Measurements from ENCODE around the gene NKD2. TPM values are rescaled to one million over a fixed set of nuclear protein-coding genes. Genes with fewer than 3 reads are reported as not detected.

The NKD2 gene
- total RNA-seq, 1 experiment from 2014 or later = 12.3 TPM

DNA sequence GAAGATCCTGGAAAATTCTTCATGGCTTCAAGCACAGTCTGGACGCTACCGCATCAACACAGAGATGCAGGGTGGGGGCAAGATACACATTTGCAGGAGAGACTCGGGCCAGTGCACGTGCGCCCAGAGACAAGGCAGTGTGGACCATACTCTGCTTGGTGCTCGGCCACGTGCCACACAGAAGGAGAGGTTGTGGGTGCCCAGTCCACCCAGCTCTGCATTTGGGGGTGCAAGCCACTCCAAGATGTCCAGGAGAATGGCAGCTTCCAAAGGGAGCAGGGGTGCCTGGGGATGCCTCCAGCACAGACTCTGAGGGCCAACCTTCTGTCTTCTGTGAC, 4.3 kb downstream of the NKD2 start:
- H3K9me3 ChIP-seq (ENCODE audit: control insufficient read depth, insufficient read depth, low read depth, low read length) = no peaks in the 10 kb centered on the region
- in situ Hi-C loops (cut with HindIII; ENCODE audit: low pct_unique_long_range_greater_than_20kb, low sequenced_read_pairs) (no loop called here), intact Hi-C loops (cut with micrococcal nuclease; ENCODE audit: unreplicated experiment) (loop anchor here (5.0 kb wide), 1 partner anchor 91 kb away; no protein-coding TSS in a partner anchor)
- BruUV-seq (replicated peaks) = no TSS peak
- POLR2A ChIA-PET = no interaction called here
- H3K27me3 ChIP-seq (ENCODE audit: control insufficient read depth, insufficient read depth, low read length) = no peaks in the 10 kb centered on the region
- CTCF ChIA-PET = no interaction called here
- no peak overlapping the region for H3K27ac ChIP-seq (ENCODE audit: low read length)
- H3K4me1 ChIP-seq (ENCODE audit: control insufficient read depth, insufficient read depth, low read length) = peaks cover 17% of the 10 kb centered on the region
- DNase-seq (ENCODE audit: low read depth, low spot score) (no peak), ATAC-seq (no peak)
- TF ChIP-seq, protein P1, sequence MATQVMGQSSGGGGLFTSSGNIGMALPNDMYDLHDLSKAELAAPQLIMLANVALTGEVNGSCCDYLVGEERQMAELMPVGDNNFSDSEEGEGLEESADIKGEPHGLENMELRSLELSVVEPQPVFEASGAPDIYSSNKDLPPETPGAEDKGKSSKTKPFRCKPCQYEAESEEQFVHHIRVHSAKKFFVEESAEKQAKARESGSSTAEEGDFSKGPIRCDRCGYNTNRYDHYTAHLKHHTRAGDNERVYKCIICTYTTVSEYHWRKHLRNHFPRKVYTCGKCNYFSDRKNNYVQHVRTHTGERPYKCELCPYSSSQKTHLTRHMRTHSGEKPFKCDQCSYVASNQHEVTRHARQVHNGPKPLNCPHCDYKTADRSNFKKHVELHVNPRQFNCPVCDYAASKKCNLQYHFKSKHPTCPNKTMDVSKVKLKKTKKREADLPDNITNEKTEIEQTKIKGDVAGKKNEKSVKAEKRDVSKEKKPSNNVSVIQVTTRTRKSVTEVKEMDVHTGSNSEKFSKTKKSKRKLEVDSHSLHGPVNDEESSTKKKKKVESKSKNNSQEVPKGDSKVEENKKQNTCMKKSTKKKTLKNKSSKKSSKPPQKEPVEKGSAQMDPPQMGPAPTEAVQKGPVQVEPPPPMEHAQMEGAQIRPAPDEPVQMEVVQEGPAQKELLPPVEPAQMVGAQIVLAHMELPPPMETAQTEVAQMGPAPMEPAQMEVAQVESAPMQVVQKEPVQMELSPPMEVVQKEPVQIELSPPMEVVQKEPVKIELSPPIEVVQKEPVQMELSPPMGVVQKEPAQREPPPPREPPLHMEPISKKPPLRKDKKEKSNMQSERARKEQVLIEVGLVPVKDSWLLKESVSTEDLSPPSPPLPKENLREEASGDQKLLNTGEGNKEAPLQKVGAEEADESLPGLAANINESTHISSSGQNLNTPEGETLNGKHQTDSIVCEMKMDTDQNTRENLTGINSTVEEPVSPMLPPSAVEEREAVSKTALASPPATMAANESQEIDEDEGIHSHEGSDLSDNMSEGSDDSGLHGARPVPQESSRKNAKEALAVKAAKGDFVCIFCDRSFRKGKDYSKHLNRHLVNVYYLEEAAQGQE (IDR thresholded peaks at IDR 0.05; ENCODE audit: insufficient read depth in 1 of 2, low read depth in 2 of 2, low read length in 1 of 2) = no peak
- TF ChIP-seq SIN3A (IDR thresholded peaks at IDR 0.05; ENCODE audit: borderline replicate concordance, insufficient read depth, low read depth, low read length) (no peak), POLR2AphosphoS5 (IDR thresholded peaks at IDR 0.05; ENCODE audit: low read depth, low read length) (no peak), TCF7L2 (IDR thresholded peaks at IDR 0.05; ENCODE audit: low read depth, low read length) (no peak)
- TF ChIP-seq, protein P2, sequence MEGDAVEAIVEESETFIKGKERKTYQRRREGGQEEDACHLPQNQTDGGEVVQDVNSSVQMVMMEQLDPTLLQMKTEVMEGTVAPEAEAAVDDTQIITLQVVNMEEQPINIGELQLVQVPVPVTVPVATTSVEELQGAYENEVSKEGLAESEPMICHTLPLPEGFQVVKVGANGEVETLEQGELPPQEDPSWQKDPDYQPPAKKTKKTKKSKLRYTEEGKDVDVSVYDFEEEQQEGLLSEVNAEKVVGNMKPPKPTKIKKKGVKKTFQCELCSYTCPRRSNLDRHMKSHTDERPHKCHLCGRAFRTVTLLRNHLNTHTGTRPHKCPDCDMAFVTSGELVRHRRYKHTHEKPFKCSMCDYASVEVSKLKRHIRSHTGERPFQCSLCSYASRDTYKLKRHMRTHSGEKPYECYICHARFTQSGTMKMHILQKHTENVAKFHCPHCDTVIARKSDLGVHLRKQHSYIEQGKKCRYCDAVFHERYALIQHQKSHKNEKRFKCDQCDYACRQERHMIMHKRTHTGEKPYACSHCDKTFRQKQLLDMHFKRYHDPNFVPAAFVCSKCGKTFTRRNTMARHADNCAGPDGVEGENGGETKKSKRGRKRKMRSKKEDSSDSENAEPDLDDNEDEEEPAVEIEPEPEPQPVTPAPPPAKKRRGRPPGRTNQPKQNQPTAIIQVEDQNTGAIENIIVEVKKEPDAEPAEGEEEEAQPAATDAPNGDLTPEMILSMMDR (IDR thresholded peaks at IDR 0.05) = no peak
- H3K4me3 ChIP-seq (ENCODE audit: low read depth in 2 of 2, low read length in 2 of 2) = no peak overlapping the region
- H3K36me3 ChIP-seq (ENCODE audit: control insufficient read depth, insufficient read depth, low read length) = no peaks in the 10 kb centered on the region

DNA sequence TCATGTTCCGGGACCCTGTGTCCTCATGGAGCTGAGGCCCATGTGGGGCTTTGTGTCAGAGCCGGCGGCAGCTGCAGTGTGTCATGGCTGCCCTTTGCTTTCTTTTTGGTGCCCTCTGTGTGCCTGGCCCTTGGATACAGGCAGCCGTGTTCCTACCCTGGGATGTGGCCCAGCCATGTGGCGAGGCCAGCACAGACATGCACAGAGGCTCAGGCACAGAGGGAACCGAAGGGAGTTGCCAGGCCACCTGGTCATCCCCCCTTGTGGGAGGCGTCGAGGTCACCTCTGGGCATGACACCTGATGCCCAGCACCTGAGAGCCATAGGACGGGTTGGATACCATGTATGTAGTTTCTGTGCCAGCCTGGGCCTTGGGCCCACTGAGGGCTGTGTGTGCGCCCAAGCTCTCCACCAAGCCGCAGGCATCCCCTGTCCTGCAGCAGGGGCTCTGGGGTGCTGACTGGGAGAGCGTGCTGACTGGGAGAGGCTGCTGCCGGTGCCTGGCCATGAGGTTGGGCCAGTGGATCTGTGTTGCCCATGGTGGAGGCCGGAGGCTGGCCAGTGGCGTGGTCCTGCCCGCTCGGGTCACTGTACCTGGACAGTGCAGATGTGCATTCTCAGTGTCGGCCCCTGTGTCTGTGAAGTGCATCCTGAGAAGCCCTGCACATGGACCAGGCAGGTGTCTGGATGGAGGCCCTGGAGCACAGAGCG, 4.8 kb downstream of the NKD2 start:
- in situ Hi-C loops (cut with HindIII; ENCODE audit: low pct_unique_long_range_greater_than_20kb, low sequenced_read_pairs) = no loop called here
- intact Hi-C loops (cut with micrococcal nuclease; ENCODE audit: unreplicated experiment) = loop anchor here (5.0 kb wide), 1 partner anchor 91 kb away; no protein-coding TSS in a partner anchor
- ChIA-PET CTCF (no interaction called here), POLR2A (no interaction called here)
- peaks cover 14% of the 10 kb centered on the region for H3K4me1 ChIP-seq (ENCODE audit: control insufficient read depth, insufficient read depth, low read length)
- no peaks in the 10 kb centered on the region for H3K9me3 ChIP-seq (ENCODE audit: control insufficient read depth, insufficient read depth, low read depth, low read length)
- BruUV-seq (replicated peaks) = no TSS peak
- DNase-seq (ENCODE audit: low read depth, low spot score) = no peak
- H3K4me3 ChIP-seq (ENCODE audit: low read depth in 2 of 2, low read length in 2 of 2) = no peak overlapping the region
- H3K27ac ChIP-seq (ENCODE audit: low read length) = no peak overlapping the region
- TF ChIP-seq, protein P2 (IDR thresholded peaks at IDR 0.05) = no peak
- no peak for TF ChIP-seq POLR2AphosphoS5 (IDR thresholded peaks at IDR 0.05; ENCODE audit: low read depth, low read length)
- H3K27me3 ChIP-seq (ENCODE audit: control insufficient read depth, insufficient read depth, low read length) = no peaks in the 10 kb centered on the region
- no peak for ATAC-seq
- no peaks in the 10 kb centered on the region for H3K36me3 ChIP-seq (ENCODE audit: control insufficient read depth, insufficient read depth, low read length)

Measured in Panc1 (cell line).